Renal cortex interstitium (tissue), 15 donors: Measurements from ENCODE around the gene RDH12. TPM values are rescaled to one million over a fixed set of nuclear protein-coding genes. Genes with fewer than 3 reads are reported as not detected.
"Not testable (repeated sequence)": the region's sequence is repeated elsewhere in the genome, so short reads cannot be mapped to it uniquely, and the experiment has no call there.

ENCODE experiments used
- DNase-seq, 11 donors: peaks; one replicate each; pipeline ENCODE4 v3.0.0-alpha.2; 2013; ENCODE audit warnings: low read depth in 9 of 11, low spot score in 4 of 11; ENCODE audit errors: extremely low read depth in 1 of 11
- long read RNA-seq, 16 experiments: transcript quantifications; one replicate each; lab custom pipeline, GENCODE V29; 2026
- polyA plus RNA-seq, 3 donors: library from polyadenylated mRNA; unstranded; fragments of 120-200 nt; gene quantifications; one replicate each; pipeline ENCODE4 v1.2.1, GENCODE V29; 2013; ENCODE audit not compliant: insufficient read length in 3 of 3

Gene RDH12
- polyA plus RNA-seq: under 1 TPM; 0.32 to 0.86 (median 0.65) TPM
- long read RNA-seq, donor 1: 0 reads
- long read RNA-seq, donor 2: 0 reads
- long read RNA-seq, donor 3: 0 reads
- long read RNA-seq, donor 4: 0 reads
- long read RNA-seq, donor 5: 0 reads
- long read RNA-seq, donor 6: 0 reads
- long read RNA-seq, donor 7: 0 reads
- long read RNA-seq, donor 8: 0 reads
- long read RNA-seq, donor 9: 0 reads
- long read RNA-seq, donor 10, partial matches to known transcripts: 0 of 1 reads
- long read RNA-seq, donor 10, other reads (novel, unspliced or antisense): 0 of 1 reads
- long read RNA-seq, donor 11: 0 reads
- long read RNA-seq, donor 12: 0 reads
- long read RNA-seq, donor 13: 0 reads
- long read RNA-seq, donor 14: 0 reads
- long read RNA-seq, donor 15: 0 reads
- long read RNA-seq, donor 16, partial matches to known transcripts: 18 of 18 reads
- long read RNA-seq, donor 16, other reads (novel, unspliced or antisense): 0 of 18 reads

DNA sequence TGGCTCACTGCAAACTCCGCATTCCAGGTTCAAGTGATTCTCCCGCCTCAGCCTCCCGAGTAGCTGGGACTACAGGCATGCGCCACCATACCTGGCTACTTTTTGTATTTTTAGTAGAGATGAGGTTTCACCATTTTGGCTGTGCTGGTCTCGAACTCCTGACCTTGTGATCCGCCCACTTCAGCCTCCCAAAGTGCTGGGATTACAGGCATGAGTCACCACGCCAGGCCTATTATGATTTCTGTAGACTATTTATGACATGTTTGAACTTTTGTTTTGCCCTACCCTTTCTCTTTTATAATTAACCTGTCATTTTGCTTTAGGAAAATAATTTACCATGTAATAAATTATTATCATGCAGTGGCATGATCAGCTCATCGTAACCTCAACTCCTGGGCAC is at the start of gene RDH12:
Gene RDH12, plus strand, starts transcription at position 395 of the 400 bp plus-strand sequence. CDS start 20,757 bp downstream, outside the sequence.
- not testable (repeated sequence) for DNase-seq

- DNase-seq: no peak
Measured at GRCh38 chr14:67652189-67652588, 49.5 kb upstream of the RDH12 start.

- no peak for DNase-seq
Measured at GRCh38 chr14:67653651-67654280, 47.9 kb upstream of the RDH12 start.

- no peak for DNase-seq
Measured at GRCh38 chr14:67663633-67664032, 38.1 kb upstream of the RDH12 start.

- no peak for DNase-seq
Measured at GRCh38 chr14:67665868-67666267, 35.8 kb upstream of the RDH12 start.

DNA sequence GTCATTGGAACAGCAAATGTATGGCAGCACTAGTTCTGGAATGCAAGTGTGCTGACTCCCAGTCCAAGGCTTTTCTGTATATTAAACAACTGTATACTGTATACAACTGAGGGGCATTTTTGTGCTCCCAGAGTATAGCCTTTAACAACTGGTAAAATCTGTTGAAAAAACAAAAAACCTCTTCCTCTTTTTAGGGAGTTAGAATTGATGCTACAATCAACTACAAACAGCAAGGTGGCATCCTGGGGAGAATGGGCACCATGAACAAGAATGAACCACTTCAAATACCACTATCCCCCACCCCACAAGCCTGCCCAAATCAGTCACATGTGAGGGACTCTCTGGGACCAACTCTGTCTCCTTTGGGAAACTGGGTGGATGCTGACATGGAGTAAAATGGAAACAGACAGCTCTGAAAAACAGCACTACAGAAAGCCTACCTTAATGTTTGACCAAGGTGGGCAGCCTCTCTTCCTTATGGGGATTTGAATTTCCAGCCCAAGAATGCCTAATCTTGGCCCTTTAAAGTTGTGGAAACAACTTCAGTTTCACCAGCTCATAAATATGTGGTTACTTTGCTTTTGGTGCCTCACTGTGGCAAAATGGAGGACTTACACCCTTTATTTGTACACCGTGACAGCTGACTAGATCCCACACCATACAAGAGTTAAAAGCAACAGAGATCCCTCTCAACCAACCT is 34.8 kb upstream of the RDH12 start:
- peak in 6 of 11 donors; percentile 31 to 51 (median 44) for DNase-seq

GRCh38 chr14:67668559-67668958 is 33.1 kb upstream of the RDH12 start:
- DNase-seq: no peak

GRCh38 chr14:67673451-67673850 is 28.2 kb upstream of the RDH12 start:
- DNase-seq: no peak

- peak in 8 of 11 donors; percentile 45 to 69 (median 62) for DNase-seq
Measured at GRCh38 chr14:67674139-67674479, 27.6 kb upstream of the RDH12 start.

GRCh38 chr14:67674480-67675218 is 27.0 kb upstream of the RDH12 start, which contains the start of gene VTI1B:
VTI1B (minus strand) TSS chr14:67674632; CDS start chr14:67674489, 143 bp downstream.
- DNase-seq: peak; percentile 68 to 86 (median 82)

- no peak for DNase-seq
Measured at GRCh38 chr14:67675219-67675582, 26.5 kb upstream of the RDH12 start.

- DNase-seq: no peak
Measured at GRCh38 chr14:67679006-67679405, 22.7 kb upstream of the RDH12 start.

DNA sequence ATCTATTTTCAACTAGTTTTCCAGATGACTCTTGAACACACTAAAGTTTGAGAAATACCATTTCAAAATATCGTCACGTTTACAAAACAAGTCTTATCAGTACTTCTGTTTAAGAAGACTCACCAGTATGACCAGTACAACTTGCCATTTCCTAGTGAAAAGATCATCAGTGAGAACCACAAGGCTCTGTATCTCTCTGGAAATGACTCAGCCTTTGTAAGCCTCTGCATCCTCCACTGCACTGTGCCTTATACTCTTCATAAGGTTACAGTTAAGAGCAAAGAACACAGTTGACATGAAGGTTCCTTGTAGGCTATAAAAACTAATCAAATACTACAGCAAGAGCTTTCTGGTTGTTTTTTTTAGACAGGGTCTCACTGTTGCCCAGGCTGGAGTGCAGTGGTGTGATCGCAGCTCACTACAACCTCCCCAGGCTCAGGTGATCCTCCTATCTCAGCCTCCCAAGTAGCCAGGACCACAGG is 21.5 kb upstream of the RDH12 start:
- DNase-seq: no peak

GRCh38 chr14:67680941-67681340 is 20.7 kb upstream of the RDH12 start:
- no peak for DNase-seq

DNA sequence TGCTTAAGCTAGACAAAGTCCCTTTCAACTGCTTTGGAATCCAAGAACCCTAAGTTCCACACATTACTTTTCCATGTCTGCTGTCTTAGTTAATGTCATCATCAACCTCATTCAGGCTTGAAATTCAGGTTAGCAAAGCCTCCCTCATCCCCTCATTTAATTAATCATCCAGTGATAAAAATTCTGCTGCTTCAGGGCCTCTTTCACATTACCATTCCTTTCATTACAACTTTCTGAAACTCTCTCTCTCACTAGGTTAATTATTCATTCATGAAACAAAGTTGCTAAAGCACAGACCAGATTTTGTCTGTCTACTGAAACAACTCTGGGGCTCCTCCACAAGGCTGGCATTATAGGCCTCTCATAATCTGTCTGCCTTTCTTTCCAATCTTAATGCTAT is 17.8 kb upstream of the RDH12 start:
- peak in 2 of 11 donors; percentile 15 to 37 for DNase-seq

- no peak for DNase-seq
Measured at GRCh38 chr14:67690011-67690410, 11.7 kb upstream of the RDH12 start.

DNA sequence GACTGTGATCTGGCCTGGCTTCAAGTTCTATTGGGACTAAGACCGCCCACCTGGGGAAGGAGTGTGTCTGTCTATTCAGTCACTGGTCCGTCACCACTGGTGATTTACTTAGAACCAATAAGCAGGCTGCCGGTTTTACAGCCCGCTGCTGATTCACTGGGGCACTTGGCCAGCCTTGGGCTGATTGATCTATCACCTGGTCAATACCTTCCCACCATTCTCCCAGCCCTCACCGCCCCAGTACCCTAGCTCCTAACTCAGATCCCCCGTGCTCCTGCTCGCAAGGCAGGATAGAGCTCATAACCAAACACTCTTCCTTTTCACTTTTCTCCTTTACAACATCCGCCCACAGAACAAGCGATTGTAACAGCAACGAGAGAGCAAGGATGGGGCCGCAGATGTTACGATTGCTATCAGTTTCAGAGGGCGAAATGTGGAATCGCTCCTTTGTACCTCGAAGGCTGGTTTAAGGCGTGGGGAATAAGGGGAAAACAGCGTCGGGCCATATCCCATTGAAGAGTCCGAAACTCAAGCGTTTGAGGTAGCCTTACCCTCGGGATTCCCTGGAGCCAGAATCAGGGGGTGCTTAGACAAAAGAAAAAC is 6.8 kb upstream of the RDH12 start:
- DNase-seq: peak in 9 of 11 donors; percentile 25 to 75 (median 53)

- peak; percentile 63 to 91 (median 83) for DNase-seq
Measured at GRCh38 chr14:67695394-67695949, 6.2 kb upstream of the RDH12 start, which contains the start of gene RDH11. RDH11 (minus strand) TSS chr14:67695764; CDS start chr14:67695703, 61 bp downstream.
